ENCODE measurements around the gene NEAT1. TPM values are rescaled to one million over a fixed set of nuclear protein-coding genes. Genes with fewer than 3 reads are reported as not detected.

Gene NEAT1
- total RNA-seq, 1 donor = 818 TPM

- no peak for TF ChIP-seq CTCF (IDR thresholded peaks at IDR 0.05; ENCODE audit: extremely low read depth, low read depth, low read length)
- peaks cover 88% of the 10 kb centered on the region for H3K4me1 ChIP-seq (ENCODE audit: insufficient read depth, low read length)
- H3K79me2 ChIP-seq (ENCODE audit: insufficient read depth, low read length) = peaks cover 66% of the 10 kb centered on the region
- H3K27me3 ChIP-seq (ENCODE audit: insufficient read depth, low read length) = no peaks in the 10 kb centered on the region
- peak; percentile 92 for DNase-seq (ENCODE audit: insufficient read length, low spot score, missing footprints)
- peak overlapping the region; percentile 75 for H3K4me2 ChIP-seq (ENCODE audit: insufficient read depth, low read length)
- no peak overlapping the region for H2AFZ ChIP-seq (ENCODE audit: low read length)
- H3K27ac ChIP-seq (ENCODE audit: low read depth, low read length) = peak overlapping the region; percentile 95
- peak overlapping the region; percentile 36 for H3K4me3 ChIP-seq (ENCODE audit: insufficient read depth, low read length)
- no peaks in the 10 kb centered on the region for H4K20me1 ChIP-seq (ENCODE audit: insufficient read depth, low read length)
- H3K36me3 ChIP-seq (ENCODE audit: insufficient read depth, low read length) = no peaks in the 10 kb centered on the region
- no peaks in the 10 kb centered on the region for H3K9me3 ChIP-seq (ENCODE audit: low read depth, low read length)
Measured at GRCh38 chr11:65493367-65494176, 71.0 kb downstream of the NEAT1 start.

Small RNA genes lying within 50 kb of the gene (small RNA-seq; reads per million reads assigned to genes)
- not detected for gene RF01684

Other genes with a start within 250 kb of the NEAT1 start
- gene CAPN1, start 240.9 kb upstream of the NEAT1 start, total RNA-seq = 102 and 116 TPM in 2 replicates
- gene POLA2, start 160.8 kb upstream of the NEAT1 start, total RNA-seq = 4.3 and 6.2 TPM in 2 replicates
- 15.0 and 15.6 TPM in 2 replicates for gene CDC42EP2, start 107.9 kb upstream of the NEAT1 start, total RNA-seq
- 44.2 and 48.1 TPM in 2 replicates for gene DPF2, start 88.9 kb upstream of the NEAT1 start, total RNA-seq
- not detected in 2 replicates for gene TIGD3, start 68.0 kb upstream of the NEAT1 start, total RNA-seq
- 4.1 and 4.3 TPM in 2 replicates for gene SLC25A45, start 40.2 kb upstream of the NEAT1 start, total RNA-seq
- gene FRMD8, start 36.2 kb upstream of the NEAT1 start, total RNA-seq = 62.2 and 78.2 TPM in 2 replicates
- 19,002 and 21,612 TPM in 2 replicates for gene MALAT1, start 76.2 kb downstream of the NEAT1 start, total RNA-seq
- gene SCYL1, start 102.3 kb downstream of the NEAT1 start, total RNA-seq = 109 and 115 TPM in 2 replicates
- gene LTBP3, start 135.6 kb downstream of the NEAT1 start, total RNA-seq = 40.7 and 41.6 TPM in 2 replicates
- 37.1 and 42.3 TPM in 2 replicates for gene ZNRD2, start 147.7 kb downstream of the NEAT1 start, total RNA-seq
- 31.5 and 36.2 TPM in 2 replicates for gene FAM89B, start 149.7 kb downstream of the NEAT1 start, total RNA-seq
- 43.9 and 58.6 TPM in 2 replicates for gene EHBP1L1, start 153.3 kb downstream of the NEAT1 start, total RNA-seq
- 0.29 TPM in 1 of 2 replicates, not detected in the other for gene KCNK7, start 173.0 kb downstream of the NEAT1 start, total RNA-seq
- 19.4 and 21.4 TPM in 2 replicates for gene MAP3K11, start 191.4 kb downstream of the NEAT1 start, total RNA-seq
- gene PCNX3, start 193.0 kb downstream of the NEAT1 start, total RNA-seq = 26.5 and 27.9 TPM in 2 replicates
- gene SIPA1, start 215.3 kb downstream of the NEAT1 start, total RNA-seq = 12.7 and 15.2 TPM in 2 replicates
- gene RELA, start 240.1 kb downstream of the NEAT1 start, total RNA-seq = 29.2 and 31.8 TPM in 2 replicates